Sigmoid colon (tissue), 7 donors: ENCODE data around the gene CEP250. TPM values are rescaled to one million over a fixed set of nuclear protein-coding genes. Genes with fewer than 3 reads are reported as not detected.

Experiments used
- DNase-seq: peaks from one replicate; pipeline ENCODE4 v3.0.0-alpha.2; 2019
- H3K27ac ChIP-seq, 4 donors: fragments of 200-600 bp; sonication (generic); one replicate each; pipeline ENCODE4 v1.5.1; 2016 to 2019; ENCODE audit warnings: mild to moderate bottlenecking in 1 of 4
- H3K27me3 ChIP-seq, 3 donors: fragments of 200-600 bp; sonication (generic); one replicate each; pipeline ENCODE4 v1.5.1; 2019; ENCODE audit warnings: mild to moderate bottlenecking in 1 of 3
- H3K36me3 ChIP-seq, 4 donors: fragments of 200-600 bp; sonication (generic); one replicate each; pipeline ENCODE4 v1.5.1; 2016 to 2019
- H3K4me1 ChIP-seq, 4 donors: fragments of 200-600 bp; sonication (generic); one replicate each; pipeline ENCODE4 v1.5.1; 2017 to 2019
- H3K4me3 ChIP-seq, 4 donors: fragments of 200-600 bp; sonication (generic); one replicate each; pipeline ENCODE4 v1.5.1; 2017 to 2019; ENCODE audit warnings: mild to moderate bottlenecking in 2 of 4, moderate library complexity in 1 of 4
- H3K9me3 ChIP-seq, 4 donors: fragments of 200-600 bp in 3 of 4; sonication (generic) in 3 of 4; one replicate each; pipeline versions ENCODE4 v1.5.1 to v1.6.1; 2013 to 2019
- EP300 ChIP-seq, 4 donors: sonication (generic); formaldehyde crosslinking; IDR thresholded peaks; one replicate each; pipeline ENCODE4 v1.6.1; 2017; ENCODE audit warnings: antibody characterized with exemption in 4 of 4
- POLR2A ChIP-seq, 2 donors: fragments of 450-650 bp; IDR thresholded peaks; one replicate each; pipeline ENCODE4 v1.6.1; 2016; ENCODE audit warnings: antibody characterized with exemption in 2 of 2, mild to moderate bottlenecking in 2 of 2, moderate library complexity in 2 of 2
- POLR2AphosphoS5 ChIP-seq, 4 donors: sonication (generic); formaldehyde crosslinking; IDR thresholded peaks; one replicate each; pipeline ENCODE4 v1.6.1; 2017; ENCODE audit warnings: antibody characterized with exemption in 4 of 4
- WGBS, 2 donors: extraction: QIAGEN DNeasy Blood & Tissue Kit; methylation state at CpG; one replicate each; pipeline ENCODE4 v1.1.7; 2013; 5-methylcytosine and 5-hydroxymethylcytosine counted together
- intact Hi-C: fragments of 100-400 bp; cut with DNase I; formaldehyde crosslinking; loops from one replicate; pipeline ENCODE4 v1.15.1; 2023
- polyA plus RNA-seq, 3 donors: library from polyadenylated mRNA; stranded (reverse); fragments of 200-250 nt; gene quantifications; one replicate each; pipeline ENCODE4 v1.2.3, GENCODE V29; 2013
- total RNA-seq, 4 donors: library from RNA; depleted of rRNA; stranded (reverse); fragments of >200 nt; gene quantifications; one replicate each; pipeline ENCODE4 v1.1.0, GENCODE V29; 2016
- TF ChIP-seq, protein P1 (sequence below), 4 experiments: fragments of 450-650 bp in 3 of 4; fragments of 200-600 bp in 1 of 4; IDR thresholded peaks; one replicate each; pipeline ENCODE4 v1.5.1; 2016 to 2019; ENCODE audit warnings: antibody characterized with exemption in 4 of 4, mild to moderate bottlenecking in 3 of 4, moderate library complexity in 2 of 4
- donor health status: healthy with polysubstance abuse.
- donor health status: Bipolar disorder and iron deficiency.
- donor health status: healthy.

CEP250 gene
- total and polyA plus RNA-seq, 7 donors: 6.6 to 35.2 (median 16.4) TPM

DNA sequence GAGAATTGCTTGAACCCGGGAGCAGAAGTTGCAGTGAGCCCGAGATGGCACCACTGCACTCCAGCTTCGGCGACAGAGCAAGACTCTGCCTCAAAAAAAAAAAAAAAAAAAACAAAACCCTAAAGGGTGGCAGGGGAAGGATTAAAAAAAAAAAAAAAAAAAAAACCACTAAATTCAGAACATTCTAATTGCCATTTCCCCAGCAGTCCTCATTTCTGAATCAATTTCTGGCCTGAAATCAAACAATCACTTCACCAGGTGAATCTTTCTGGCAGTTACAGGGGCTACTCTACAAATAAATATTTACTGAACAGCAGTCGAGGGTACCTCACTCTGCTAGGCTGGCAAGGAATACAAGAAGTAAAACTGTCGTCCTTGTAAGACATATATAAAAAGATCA, 44.8 kb upstream of the CEP250 start:
- 74 to 80% methylated on average over 6 of the region's 6 CpGs for WGBS, 2 donors
- Histone ChIP-seq H3K9me3 (no peaks in the 10 kb centered on the region), H3K4me1 (peaks cover 0 to 13% (median 10%) of the 10 kb centered on the region in 4 donors), H3K27me3 (no peaks in the 10 kb centered on the region), H3K4me3 (peak overlapping the region in 1 of 4 donors; percentile 70), H3K27ac (peak overlapping the region in 1 of 4 donors; percentile 82), H3K36me3 (peaks cover 0 to 46% (median 21%) of the 10 kb centered on the region in 4 donors)
- TF ChIP-seq POLR2AphosphoS5 (IDR thresholded peaks at IDR 0.05): no peak
- TF ChIP-seq EP300 (IDR thresholded peaks at IDR 0.05): no peak
- DNase-seq: no peak
- intact Hi-C loops: no loop called here

DNA sequence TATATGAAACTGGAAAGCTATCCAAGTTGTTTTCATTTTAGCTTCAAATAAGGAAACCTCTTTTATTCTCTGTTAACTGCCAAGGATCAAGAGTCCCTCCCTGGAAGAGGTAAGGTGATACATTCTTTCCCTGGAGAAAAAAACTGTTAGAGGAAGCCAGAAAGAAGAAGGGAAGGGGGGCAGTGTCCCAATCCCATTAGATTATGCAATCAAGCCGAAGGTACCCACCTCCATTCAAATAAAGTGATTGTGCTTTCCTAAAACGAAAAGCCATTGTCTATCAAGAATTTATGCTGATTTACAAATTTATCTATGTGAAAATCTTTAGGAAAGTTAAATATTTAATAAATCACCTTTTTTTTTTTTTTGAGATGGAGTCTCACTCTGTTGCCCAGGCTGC, 34.1 kb upstream of the CEP250 start:
- Histone ChIP-seq H3K4me3 (no peak overlapping the region), H3K36me3 (no peaks in the 10 kb centered on the region), H3K27ac (no peak overlapping the region), H3K9me3 (no peaks in the 10 kb centered on the region), H3K27me3 (no peaks in the 10 kb centered on the region), H3K4me1 (no peaks in the 10 kb centered on the region)
- intact Hi-C loops: no loop called here
- WGBS, 2 donors: 66 to 73% methylated on average over 2 of the region's 2 CpGs
- TF ChIP-seq POLR2A (IDR thresholded peaks at IDR 0.05): no peak
- DNase-seq: no peak

DNA sequence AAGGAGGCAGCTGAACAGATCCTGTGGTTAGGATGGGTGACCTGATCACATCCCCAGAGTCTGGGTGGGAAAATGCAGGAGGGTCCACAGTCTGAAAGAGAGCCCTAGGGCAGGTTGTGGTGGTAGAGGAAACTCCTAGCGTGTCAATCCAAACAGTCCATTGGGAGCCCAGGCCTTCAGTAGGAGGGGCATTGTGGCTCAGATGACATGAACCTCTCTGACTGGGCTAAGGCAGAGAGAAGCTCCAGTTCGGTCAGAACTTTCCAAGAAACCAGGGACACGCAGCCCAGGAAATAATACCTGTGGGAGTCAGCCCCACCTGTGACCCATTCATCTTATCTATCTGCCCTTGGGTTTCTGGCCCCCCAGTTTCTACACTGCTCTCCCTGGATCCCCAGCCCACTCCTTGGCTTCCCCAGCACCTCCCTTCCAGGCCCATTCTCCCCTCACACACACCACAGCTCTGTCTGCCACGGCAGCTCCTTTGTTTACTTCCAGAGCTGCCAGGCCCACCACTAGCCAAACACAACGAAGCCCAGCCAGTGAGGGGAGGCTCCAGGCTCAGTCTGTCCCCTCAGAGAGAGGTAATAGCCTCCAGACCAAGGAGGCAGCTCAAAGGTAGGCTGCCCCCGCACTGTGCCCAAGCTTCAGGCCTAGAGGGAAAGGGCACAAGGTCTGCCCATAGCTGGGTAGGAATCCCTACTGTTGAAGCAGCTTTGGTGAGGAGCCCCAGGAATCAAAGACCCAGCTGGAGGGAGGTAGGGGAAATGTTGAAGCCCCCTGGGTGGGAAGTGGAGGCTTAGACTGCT, 23.6 kb upstream of the CEP250 start:
- DNase-seq: no peak
- TF ChIP-seq POLR2AphosphoS5 (IDR thresholded peaks at IDR 0.05) (no peak), EP300 (IDR thresholded peaks at IDR 0.05) (no peak), POLR2A (IDR thresholded peaks at IDR 0.05) (no peak)
- TF ChIP-seq, protein P1, sequence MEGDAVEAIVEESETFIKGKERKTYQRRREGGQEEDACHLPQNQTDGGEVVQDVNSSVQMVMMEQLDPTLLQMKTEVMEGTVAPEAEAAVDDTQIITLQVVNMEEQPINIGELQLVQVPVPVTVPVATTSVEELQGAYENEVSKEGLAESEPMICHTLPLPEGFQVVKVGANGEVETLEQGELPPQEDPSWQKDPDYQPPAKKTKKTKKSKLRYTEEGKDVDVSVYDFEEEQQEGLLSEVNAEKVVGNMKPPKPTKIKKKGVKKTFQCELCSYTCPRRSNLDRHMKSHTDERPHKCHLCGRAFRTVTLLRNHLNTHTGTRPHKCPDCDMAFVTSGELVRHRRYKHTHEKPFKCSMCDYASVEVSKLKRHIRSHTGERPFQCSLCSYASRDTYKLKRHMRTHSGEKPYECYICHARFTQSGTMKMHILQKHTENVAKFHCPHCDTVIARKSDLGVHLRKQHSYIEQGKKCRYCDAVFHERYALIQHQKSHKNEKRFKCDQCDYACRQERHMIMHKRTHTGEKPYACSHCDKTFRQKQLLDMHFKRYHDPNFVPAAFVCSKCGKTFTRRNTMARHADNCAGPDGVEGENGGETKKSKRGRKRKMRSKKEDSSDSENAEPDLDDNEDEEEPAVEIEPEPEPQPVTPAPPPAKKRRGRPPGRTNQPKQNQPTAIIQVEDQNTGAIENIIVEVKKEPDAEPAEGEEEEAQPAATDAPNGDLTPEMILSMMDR (IDR thresholded peaks at IDR 0.05): no peak
- Histone ChIP-seq H3K27me3 (no peaks in the 10 kb centered on the region), H3K36me3 (no peaks in the 10 kb centered on the region), H3K4me1 (peaks cover 0 to 10% (median 5%) of the 10 kb centered on the region in 4 donors), H3K27ac (no peak overlapping the region), H3K4me3 (no peak overlapping the region), H3K9me3 (no peaks in the 10 kb centered on the region)
- WGBS, 2 donors: 76 to 79% methylated on average over 6 of the region's 6 CpGs
- intact Hi-C loops: no loop called here

DNA sequence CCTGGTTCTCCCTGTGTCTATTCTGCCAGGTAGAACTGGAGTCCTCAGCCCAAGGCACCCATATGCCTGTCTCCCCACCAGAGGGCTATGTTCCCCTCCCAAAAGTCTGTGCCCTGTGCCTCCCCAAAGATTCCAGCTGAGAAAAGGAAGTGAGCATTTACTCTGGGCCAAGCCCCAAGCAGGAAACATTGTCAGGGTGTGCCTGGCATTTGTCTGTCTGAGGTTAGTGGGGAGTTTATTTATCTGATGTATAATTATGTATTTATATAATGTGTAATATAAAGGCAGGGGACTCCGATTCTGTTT, 23.0 kb upstream of the CEP250 start:
- Histone ChIP-seq H3K27me3 (no peaks in the 10 kb centered on the region), H3K4me1 (peaks cover 0 to 15% (median 10%) of the 10 kb centered on the region in 4 donors), H3K9me3 (no peaks in the 10 kb centered on the region), H3K27ac (no peak overlapping the region), H3K36me3 (no peaks in the 10 kb centered on the region), H3K4me3 (no peak overlapping the region)
- TF ChIP-seq EP300 (IDR thresholded peaks at IDR 0.05) (no peak), POLR2A (IDR thresholded peaks at IDR 0.05) (no peak), POLR2AphosphoS5 (IDR thresholded peaks at IDR 0.05) (no peak)
- TF ChIP-seq, protein P1 (IDR thresholded peaks at IDR 0.05): no peak
- WGBS, 2 donors: 11 to 58% methylated on average over 1 of the region's 1 CpG
- intact Hi-C loops: no loop called here
- no peak for DNase-seq

DNA sequence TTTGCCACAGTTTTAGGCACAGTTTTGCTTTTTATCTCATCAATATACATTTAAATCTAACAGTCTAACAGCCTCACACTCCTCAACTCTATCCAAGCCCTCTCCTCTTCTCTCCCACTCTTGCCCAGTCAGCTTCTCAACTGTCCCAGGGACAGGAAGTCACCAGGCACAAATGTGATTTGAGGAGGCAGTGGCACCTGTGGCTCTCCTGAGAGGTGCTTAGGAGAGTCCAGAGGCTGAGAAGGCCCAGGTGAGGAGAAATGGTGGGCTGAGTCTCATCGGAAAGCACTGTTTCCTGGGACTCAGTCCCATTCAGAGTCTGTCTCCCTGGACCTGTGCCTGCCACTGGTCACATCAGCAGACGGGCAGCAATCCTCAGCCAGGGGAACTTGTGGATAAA, 22.1 kb upstream of the CEP250 start:
- Histone ChIP-seq H3K27ac (no peak overlapping the region), H3K27me3 (no peaks in the 10 kb centered on the region), H3K4me3 (no peak overlapping the region), H3K36me3 (no peaks in the 10 kb centered on the region), H3K4me1 (peaks cover 0 to 25% (median 20%) of the 10 kb centered on the region in 4 donors), H3K9me3 (no peaks in the 10 kb centered on the region)
- no peak for TF ChIP-seq POLR2A (IDR thresholded peaks at IDR 0.05)
- TF ChIP-seq EP300 (IDR thresholded peaks at IDR 0.05): no peak
- TF ChIP-seq, protein P1 (IDR thresholded peaks at IDR 0.05): no peak
- TF ChIP-seq POLR2AphosphoS5 (IDR thresholded peaks at IDR 0.05): no peak
- intact Hi-C loops: no loop called here
- 81 to 87% methylated on average over 2 of the region's 2 CpGs for WGBS, 2 donors
- no peak for DNase-seq
